Erythroblast (primary cell): ENCODE results near the gene NOL9.

Experiments used
- DNase-seq, 2 experiments: peaks; one replicate each; lab custom pipeline; 2025; lab: John Stamatoyannopoulos, UW
- GATA1 ChIP-seq: IDR thresholded peaks from 2 replicates; pipeline ENCODE4 v1.6.1; 2011; ENCODE audit warnings: low read depth, mild to moderate bottlenecking, control low read depth, low read length, moderate library complexity
- POLR2A ChIP-seq: IDR thresholded peaks from 2 replicates; pipeline ENCODE4 v1.6.1; 2011; ENCODE audit warnings: mild to moderate bottlenecking, low read length

The NOL9 gene

GRCh38 chr1:6471970-6472368, 82.3 kb downstream of the NOL9 start:
- no peak for TF ChIP-seq POLR2A
- no peak for TF ChIP-seq GATA1
- no peak for DNase-seq
